GM12874 (cell line): Measurements from ENCODE around the gene MACF1.

Experiments
- CTCF ChIP-seq: IDR thresholded peaks from 2 replicates; pipeline ENCODE4 v1.5.1; 2011; ENCODE audit warnings: low read depth, mild to moderate bottlenecking, control low read depth, low read length, moderate library complexity; ENCODE audit not compliant: insufficient read depth

MACF1 gene

GRCh38 chr1:39379187-39379586 is 174.7 kb downstream of the MACF1 start:
- TF ChIP-seq CTCF: no peak

GRCh38 chr1:39380036-39380435 is 175.5 kb downstream of the MACF1 start:
- TF ChIP-seq CTCF: no peak

- TF ChIP-seq CTCF: no peak
Measured at GRCh38 chr1:39381839-39382238, 177.3 kb downstream of the MACF1 start.

GRCh38 chr1:39384305-39384704 is 179.8 kb downstream of the MACF1 start:
- TF ChIP-seq CTCF: no peak

- TF ChIP-seq CTCF: no peak
Measured at GRCh38 chr1:39385067-39385988, 180.8 kb downstream of the MACF1 start.

GRCh38 chr1:39386997-39387396 is 182.5 kb downstream of the MACF1 start:
- TF ChIP-seq CTCF: no peak

GRCh38 chr1:39387452-39387851 is 183.0 kb downstream of the MACF1 start:
- TF ChIP-seq CTCF: no peak
